ENCODE data around the gene TTC28. TPM values are rescaled to one million over a fixed set of nuclear protein-coding genes. Genes with fewer than 3 reads are reported as not detected.
"Not testable (repeated sequence)": the region's sequence is repeated elsewhere in the genome, so short reads cannot be mapped to it uniquely, and the experiment has no call there.

TTC28 gene
- total RNA-seq, 2 donors from 2014 or later = 29.2 to 74.6 TPM

- DNase-seq (ENCODE audit: low spot score) = no peak
- H3K4me1 ChIP-seq (replicated peaks) = no peaks in the 10 kb centered on the region
- no peaks in the 10 kb centered on the region for H3K36me3 ChIP-seq
- H3K9me3 ChIP-seq = no peaks in the 10 kb centered on the region
- no peaks in the 10 kb centered on the region for H3K27me3 ChIP-seq (replicated peaks; ENCODE audit: insufficient read depth)
- 67% methylated on average over 1 of the region's 1 CpG for WGBS
- intact Hi-C loops (cut with DNase I) = no loop called here
- no peak overlapping the region for H3K27ac ChIP-seq
- no peak overlapping the region for H3K4me3 ChIP-seq
- TF ChIP-seq POLR2A (IDR thresholded peaks at IDR 0.05) (no peak), POLR2AphosphoS5 (IDR thresholded peaks at IDR 0.05) (no peak), CTCF (IDR thresholded peaks at IDR 0.05) (no peak)
These were observed 476.4 kb downstream of the TTC28 start for GRCh38 chr22:28203286-28203685.

- 100% methylated on average over 2 of the region's 2 CpGs for WGBS
- no peak overlapping the region for H3K27ac ChIP-seq
- intact Hi-C loops (cut with DNase I) = no loop called here
These were observed 480.9 kb downstream of the TTC28 start for GRCh38 chr22:28198692-28199091.

GRCh38 chr22:28191571-28191970 lies 488.1 kb downstream of the TTC28 start:
- H3K36me3 ChIP-seq; H3K9me3 ChIP-seq; H3K4me1 ChIP-seq (replicated peaks); intact Hi-C loops (cut with DNase I); H3K4me3 ChIP-seq; H3K27ac ChIP-seq; H3K27me3 ChIP-seq (replicated peaks; ENCODE audit: insufficient read depth); DNase-seq (ENCODE audit: low spot score): not testable (repeated sequence)
- WGBS = 94% methylated on average over 8 of the region's 8 CpGs

More at GRCh38 chr22:28198692-28199091, 480.9 kb downstream of the TTC28 start:
- no peaks in the 10 kb centered on the region for H3K27me3 ChIP-seq (replicated peaks; ENCODE audit: insufficient read depth)
- no peaks in the 10 kb centered on the region for H3K4me1 ChIP-seq (replicated peaks)
- H3K4me3 ChIP-seq = no peak overlapping the region
- TF ChIP-seq POLR2AphosphoS5 (IDR thresholded peaks at IDR 0.05) (no peak), CTCF (IDR thresholded peaks at IDR 0.05) (no peak), POLR2A (IDR thresholded peaks at IDR 0.05) (no peak)
- H3K36me3 ChIP-seq = no peaks in the 10 kb centered on the region
- H3K9me3 ChIP-seq = no peaks in the 10 kb centered on the region
- DNase-seq (ENCODE audit: low spot score) = no peak

GRCh38 chr22:28188178-28188879 lies 491.3 kb downstream of the TTC28 start:
- TF ChIP-seq CTCF (IDR thresholded peaks at IDR 0.05) (no peak), POLR2AphosphoS5 (IDR thresholded peaks at IDR 0.05) (no peak), POLR2A (IDR thresholded peaks at IDR 0.05) (no peak)
- WGBS = 61% methylated on average over 5 of the region's 5 CpGs
- no peak for DNase-seq (ENCODE audit: low spot score)
- Histone ChIP-seq H3K27me3 (replicated peaks; ENCODE audit: insufficient read depth) (no peaks in the 10 kb centered on the region), H3K9me3 (no peaks in the 10 kb centered on the region), H3K4me3 (no peak overlapping the region), H3K36me3 (no peaks in the 10 kb centered on the region), H3K27ac (no peak overlapping the region), H3K4me1 (replicated peaks) (no peaks in the 10 kb centered on the region)
- intact Hi-C loops (cut with DNase I) = loop anchor here (10.0 kb wide), 1 partner anchor 134 kb away; no protein-coding TSS in a partner anchor

GRCh38 chr22:28187612-28188011 lies 492.0 kb downstream of the TTC28 start:
- no peak for DNase-seq (ENCODE audit: low spot score)
- Histone ChIP-seq H3K4me1 (replicated peaks) (no peaks in the 10 kb centered on the region), H3K27ac (no peak overlapping the region), H3K9me3 (no peaks in the 10 kb centered on the region), H3K36me3 (no peaks in the 10 kb centered on the region), H3K4me3 (no peak overlapping the region), H3K27me3 (replicated peaks; ENCODE audit: insufficient read depth) (no peaks in the 10 kb centered on the region)
- intact Hi-C loops (cut with DNase I) = loop anchor here (10.0 kb wide), 1 partner anchor 133 kb away; no protein-coding TSS in a partner anchor
- TF ChIP-seq CTCF (IDR thresholded peaks at IDR 0.05) (no peak), POLR2A (IDR thresholded peaks at IDR 0.05) (no peak), POLR2AphosphoS5 (IDR thresholded peaks at IDR 0.05) (no peak)
- WGBS = 68% methylated on average over 3 of the region's 3 CpGs
